Fibroblast of upper back skin (primary cell): Measurements from ENCODE around the gene CLEC4G.
"Not testable (repeated sequence)": the region's sequence is repeated elsewhere in the genome, so short reads cannot be mapped to it uniquely, and the experiment has no call there.

Experiments used
- DNase-seq: peaks from one replicate; pipeline ENCODE4 v3.0.0-alpha.2; 2013

The CLEC4G gene

DNA sequence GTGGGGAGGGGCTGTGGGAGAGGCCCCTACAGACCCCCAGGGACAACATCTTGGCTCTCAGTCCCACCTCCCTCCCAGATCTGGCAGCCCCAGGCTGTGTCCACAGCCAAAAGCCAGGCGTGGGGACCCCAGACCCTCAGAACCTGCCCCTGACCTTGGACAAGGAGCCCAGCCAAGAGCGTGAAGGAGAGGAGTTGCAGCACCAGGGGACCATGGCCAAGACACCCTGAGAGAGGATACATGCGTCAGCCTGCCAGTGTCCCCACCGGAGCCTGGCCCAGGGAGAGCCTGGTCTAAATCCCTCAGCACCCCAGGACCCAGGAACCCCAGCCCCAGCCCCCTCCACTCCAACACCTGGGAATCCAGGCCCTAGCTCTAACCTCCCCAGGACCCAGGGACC lies 14.4 kb upstream of the CLEC4G start:
- not testable (repeated sequence) for DNase-seq

DNA sequence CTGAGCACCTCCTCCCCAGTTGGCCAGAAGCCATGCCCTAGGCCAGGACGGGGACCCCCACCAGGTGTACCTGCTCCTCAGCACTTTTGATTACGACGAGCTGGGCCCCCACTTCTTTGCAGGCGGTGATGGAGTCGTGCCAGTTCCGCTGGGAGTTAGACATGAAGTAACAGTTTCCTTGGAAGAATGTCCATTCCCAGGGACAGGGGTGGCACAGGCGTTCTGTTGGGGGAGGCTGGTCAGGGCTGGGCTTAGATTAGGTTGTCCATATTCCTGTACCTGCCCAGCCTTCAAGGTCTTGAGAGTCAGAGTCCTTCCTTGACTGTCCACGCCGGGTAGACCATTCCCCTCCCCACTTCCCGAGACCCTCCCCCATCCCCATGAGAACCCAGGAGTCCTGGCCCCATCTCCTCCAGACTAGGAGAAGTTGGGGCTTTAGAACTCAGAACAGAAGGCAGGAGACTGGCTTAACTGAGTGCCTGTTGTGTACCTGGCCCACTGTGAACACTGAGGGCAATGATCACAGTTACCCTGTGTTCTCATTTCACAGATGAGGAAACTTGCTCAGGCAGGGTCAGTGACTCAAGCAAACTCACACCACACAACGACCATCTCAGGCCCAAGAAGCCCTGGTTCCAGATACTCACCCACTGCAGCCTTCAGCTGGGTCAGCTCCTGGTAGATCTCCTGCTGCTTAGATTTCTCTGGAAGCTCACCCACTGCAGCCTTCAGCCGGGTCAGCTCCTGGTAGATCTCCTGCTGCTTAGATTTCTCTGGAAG lies 13.2 kb upstream of the CLEC4G start:
- no peak for DNase-seq

DNA sequence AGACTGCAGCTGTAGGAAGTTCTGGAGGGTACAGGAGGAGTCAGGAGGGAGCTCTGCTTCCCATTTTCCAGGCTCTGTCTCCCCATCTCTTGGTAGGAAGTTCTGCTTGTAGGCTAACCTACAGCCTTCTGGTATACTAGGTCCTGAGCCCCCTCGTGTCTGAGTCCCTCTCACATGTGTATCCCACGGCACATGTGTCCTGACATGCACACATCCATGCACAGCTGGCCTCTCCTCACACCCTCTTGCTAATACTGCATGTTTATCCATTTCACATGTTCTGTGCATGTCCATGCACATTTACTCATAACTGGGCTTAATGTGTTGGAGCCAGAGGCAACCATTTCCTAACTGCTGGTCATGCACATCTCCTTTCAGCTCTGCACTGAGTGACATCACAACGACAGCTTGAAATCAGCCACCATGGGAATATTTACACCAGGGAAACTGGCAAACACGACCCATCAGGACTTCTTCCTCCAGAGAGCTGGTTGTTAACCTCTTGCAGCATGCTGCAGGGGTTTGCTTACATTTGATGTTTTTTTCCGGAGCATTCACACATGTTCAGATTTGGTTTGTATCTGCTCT lies 12.4 kb upstream of the CLEC4G start:
- DNase-seq = no peak

DNA sequence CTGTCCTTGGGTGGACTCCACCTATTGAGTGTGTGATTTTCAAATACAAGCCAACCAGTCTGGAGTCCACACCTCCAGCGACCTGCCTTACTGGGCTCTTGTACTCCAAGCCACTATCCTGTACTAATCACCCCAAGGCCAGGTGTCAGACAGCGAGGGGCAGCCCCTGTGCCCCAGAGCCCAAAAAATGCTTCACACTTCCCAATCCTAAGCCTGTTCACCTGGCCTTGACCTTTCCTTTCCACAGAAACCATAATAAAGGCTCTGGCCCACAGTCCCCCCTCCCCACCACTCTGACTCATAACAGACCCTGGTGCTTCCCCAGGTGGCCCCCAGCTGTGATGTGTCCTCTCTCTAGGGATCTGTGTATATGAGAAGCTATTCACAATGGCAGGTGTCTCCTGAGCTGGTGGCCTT lies 11.5 kb upstream of the CLEC4G start:
- no peak for DNase-seq

DNA sequence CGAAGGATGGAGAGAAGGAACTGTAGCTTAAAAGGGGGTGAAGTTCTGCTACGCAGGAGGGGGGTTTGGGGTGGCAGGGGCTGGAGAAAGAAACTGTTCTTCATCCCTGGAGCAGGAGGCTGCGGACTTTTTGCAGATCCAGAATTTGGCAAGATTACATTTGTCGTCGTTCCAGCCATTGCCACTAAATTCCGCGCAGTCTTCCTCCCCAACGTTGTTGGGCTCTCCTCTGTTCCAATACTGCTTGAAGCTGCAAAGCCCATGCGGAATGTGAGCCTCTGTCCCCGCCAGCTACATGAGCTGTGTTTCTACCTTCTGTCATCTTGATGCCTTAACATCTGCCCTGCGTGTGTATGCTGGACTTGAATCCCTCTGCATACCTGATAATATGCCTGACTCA lies 11.1 kb upstream of the CLEC4G start:
- no peak for DNase-seq

DNA sequence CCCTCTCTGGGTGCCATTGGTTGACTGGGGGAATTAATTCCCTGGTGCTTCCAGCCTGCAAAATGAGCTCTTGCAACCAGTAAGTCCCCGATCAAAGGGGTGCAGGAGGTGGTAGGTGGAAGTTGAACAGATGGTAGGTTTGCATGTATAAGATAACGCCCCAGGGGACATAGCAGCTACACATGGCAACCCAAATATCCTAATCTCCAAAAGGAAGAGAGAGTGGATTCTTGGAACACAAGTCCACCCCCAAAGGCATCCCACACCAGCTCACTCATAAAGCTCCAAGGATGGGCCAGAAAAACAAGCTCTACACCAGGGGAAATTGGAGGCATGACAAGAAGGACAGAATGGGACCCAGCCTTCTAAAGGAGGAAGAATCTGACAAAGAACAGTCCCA lies 10.7 kb upstream of the CLEC4G start:
- no peak for DNase-seq

DNA sequence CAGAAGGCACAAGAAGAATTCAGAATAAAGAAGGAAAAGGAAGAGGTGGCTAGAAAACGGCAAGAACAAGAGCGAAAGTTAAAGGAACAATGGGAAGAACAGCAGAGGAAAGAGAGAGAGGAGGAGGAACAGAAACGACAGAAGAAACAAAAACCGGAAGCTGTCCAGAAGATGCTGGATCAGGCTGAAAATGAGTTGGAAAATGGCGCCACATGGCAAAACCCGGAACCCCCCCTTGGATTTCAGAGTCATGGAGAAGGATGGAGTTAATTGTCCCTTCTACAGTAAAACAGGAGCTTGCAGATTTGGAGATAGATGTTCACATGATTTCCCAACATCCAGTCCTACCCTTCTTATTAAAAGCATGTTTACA lies 8.8 kb upstream of the CLEC4G start:
- no peak for DNase-seq

DNA sequence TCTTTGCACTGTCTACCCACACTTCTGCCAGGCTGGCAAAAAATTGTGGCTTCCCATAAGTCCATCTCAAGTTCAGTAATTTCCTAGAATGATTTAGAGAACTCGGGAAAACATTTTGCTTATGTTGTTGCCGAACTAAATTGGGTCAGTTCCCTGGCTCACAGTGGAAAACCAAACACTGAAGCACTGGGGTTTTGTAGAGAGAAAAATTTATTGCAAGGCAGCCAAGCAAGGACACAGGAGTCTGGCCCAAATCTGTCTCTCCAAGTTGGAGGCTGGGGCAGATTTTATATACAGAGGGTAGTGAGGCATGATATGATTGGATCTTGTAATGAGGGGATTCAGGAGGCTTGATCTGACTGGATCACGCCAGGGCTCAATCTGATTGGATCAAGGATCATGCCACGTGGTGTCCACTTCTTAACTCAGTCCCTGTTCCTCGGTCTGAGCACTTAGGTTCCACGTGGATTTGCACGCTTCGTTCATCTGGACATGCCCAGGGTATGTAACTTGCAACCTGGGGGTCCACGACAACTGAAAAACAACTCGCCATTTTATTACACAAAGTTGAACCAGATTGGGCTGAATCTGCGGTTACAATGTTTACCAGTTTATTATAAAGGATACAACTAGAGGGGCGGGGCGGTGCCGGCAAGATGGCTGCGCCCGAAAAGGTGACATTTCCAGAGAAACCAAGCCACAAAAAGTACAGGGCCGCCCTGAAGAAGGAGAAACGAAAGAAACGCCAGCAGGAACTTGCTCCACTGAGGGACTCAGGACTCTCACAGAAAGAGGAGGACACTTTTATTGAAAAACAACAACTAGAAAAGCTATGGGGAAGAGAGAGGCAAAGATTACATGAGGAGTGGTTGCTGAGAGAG lies 8.1 kb upstream of the CLEC4G start:
- no peak for DNase-seq

DNA sequence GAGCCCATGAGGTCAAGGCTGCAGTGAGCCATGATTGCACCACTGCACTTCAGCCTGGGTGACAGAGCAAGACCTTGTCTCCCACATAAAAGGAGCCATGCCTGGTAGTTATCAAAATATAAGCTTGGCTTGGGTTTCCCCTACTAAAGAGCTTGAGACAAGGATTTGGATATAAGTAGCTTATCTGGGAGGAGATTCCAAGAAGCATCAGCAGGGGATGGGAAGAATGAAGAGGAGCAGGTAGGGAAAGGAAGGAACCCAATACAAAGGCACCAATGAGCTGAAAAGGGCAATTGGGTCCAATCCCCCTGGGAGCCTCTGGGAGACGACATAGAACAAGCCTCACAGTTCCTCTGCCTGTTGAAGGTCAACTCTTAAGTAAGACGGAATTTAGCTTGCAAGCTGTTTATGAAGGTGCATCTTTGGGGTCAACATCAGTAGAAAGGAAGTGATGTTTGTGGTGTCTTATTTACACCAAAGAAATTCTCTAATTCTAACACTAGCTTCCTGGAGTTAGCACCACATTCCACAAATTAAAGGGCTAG lies 7.4 kb upstream of the CLEC4G start:
- no peak for DNase-seq

DNA sequence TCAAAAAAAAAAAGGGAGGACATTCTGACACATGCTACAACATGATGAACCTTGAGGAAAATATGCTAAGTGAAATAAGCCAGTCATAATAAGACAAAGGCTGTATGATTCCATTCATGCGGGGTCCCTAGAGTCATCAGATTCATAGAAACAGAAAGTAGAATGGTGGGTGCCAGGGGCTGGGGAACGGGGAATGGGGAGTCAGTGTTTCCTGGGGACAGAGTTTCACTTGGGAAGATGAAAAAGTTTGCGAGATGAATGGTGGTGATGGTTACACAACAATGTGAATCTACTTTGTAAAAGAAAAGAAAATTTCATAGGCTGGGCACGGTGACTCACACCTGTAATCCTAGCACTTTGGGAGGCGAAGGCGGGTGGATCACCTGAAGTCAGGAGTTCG lies 6.1 kb upstream of the CLEC4G start:
- DNase-seq = no peak

DNA sequence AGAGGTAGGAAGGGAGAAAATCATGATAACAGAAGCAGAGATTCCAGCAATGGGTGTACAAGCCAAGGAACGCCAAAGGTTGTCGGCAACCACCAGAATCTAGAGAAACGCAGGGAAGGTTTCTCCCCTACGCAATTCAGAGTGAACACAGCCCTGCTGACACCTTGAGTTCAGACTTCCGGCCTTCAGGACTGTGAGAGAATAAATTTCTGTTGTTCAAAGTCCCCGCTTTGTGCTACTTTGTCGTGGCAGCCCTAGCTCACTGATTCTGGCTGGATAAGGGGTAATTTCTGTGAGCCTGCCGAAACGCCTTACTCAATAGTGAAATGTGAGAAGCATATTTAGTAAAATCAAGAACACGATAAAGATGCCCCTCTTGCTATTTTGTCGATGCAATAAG lies 5.3 kb upstream of the CLEC4G start:
- no peak for DNase-seq

DNA sequence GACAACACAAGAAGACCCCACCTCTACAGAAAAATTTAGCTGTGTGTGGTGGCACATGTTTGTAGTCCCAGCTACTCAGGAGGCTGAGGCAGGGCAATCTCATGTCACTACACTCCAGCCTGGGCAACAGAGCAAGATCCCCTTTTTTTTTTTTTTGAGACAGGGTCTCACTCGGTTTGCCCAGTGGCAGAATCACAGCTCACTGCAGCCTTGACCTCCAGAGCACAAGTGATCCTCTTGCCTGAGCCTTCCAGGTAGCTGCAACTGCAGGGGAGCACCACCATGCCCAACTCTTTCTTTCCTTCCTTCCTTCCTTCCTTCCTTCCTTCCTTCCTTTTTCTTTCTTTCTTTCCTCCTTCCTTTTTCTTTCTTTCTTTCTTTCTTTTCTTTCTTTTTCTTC lies 4.2 kb upstream of the CLEC4G start:
- no peak for DNase-seq

DNA sequence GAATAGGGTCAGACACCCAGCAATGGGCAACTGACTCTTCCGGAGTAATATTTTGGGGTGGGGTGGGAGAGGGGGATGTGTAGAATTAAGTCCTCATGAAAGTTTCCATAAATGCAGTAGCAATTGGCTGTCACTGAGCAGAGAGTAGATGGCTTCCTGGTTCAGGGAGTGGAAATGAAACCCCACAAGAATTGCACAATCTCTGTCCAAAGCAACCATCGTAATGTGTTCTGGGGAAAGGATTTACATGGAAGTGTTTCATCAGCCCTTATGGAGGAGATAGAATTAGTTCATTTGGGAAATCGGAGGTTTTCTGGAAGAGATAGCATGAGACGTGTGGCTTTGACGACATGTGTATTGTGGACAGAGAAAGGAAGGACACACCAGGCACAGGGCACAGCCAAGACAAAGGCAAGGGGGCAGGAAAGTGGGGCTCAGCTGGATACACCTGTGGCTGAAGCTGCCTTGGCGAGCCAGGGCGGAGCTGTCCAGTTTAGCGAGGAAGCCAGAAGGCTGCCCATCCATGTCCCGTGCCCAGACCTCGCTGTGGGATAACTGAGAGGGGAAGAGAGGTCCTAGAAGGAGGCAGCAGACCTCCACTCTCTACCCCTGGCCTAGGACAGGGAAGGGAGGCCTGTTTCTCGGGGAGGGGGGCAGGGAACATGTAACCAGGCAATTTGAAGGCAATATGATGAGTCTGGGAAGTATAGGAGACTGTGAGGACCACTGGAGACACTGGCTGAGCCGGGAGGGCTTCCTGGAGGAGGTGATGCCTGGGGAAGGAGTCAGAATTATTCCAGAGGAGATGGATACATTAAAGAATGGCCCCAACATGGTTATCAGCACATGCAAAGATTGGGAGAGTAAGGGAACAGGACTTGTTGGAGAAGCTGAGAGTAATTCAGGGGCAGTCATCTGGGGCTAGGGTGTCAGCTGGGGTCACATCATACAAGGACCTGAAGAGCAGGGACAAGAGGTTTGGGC lies 2.6 kb upstream of the CLEC4G start:
- no peak for DNase-seq

DNA sequence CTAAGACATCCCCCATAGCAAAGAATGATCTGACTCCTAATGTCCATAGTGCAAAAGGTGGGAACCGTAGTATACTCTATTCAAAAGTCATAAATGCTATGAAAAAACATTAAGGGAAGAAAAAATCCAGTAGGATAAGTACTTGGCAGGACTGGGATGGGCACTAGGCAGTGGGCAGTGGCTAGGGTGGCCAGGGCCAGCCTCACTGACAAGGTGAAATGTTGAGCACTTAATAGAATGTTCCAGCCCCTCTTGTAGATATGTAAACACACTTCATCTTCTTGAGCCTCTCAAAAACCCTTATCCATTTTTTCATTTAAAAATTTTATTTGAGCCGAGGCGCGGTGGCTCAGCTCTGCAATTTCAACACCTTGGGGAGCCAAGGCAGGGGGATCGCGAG lies 1.5 kb upstream of the CLEC4G start:
- no peak for DNase-seq

DNA sequence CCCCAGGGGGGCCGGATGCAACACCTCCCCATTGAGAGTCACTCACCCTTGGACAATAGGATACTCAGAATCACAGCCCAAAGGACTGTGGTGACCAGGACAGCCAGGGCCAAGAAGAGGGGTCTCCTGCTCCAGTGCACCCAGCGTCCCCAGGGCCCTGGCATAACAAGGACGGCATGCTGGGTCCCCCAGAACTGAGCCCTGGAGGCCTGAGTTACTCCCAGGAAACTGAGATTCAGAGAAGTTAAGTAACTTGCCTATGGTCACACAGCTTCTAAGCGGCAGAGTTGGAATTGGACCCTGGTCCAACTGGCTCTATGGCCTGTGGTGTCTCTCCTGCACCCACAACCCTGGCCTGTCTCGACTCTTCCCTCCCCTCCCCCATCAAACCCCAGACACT lies 295 bp downstream of the CLEC4G start:
- DNase-seq = no peak

DNA sequence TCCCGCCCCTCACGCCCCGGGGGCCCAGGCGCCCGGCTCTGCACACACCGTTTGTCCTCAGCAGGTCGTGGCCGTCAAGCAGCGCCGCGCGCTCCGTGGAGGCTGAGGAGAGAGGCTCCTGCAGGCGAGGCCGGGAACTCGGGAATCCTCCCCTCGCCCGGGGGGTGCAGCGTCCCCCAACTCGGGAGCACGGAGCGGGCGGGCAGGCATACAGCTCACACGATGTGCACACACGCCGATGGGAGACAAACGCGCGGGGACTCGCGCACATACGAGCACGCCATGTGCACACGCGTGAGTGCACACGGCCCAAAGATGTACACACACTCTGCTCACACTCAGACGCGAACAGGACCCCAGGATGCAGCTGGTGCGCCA lies 703 bp downstream of the CLEC4G start:
- no peak for DNase-seq

DNA sequence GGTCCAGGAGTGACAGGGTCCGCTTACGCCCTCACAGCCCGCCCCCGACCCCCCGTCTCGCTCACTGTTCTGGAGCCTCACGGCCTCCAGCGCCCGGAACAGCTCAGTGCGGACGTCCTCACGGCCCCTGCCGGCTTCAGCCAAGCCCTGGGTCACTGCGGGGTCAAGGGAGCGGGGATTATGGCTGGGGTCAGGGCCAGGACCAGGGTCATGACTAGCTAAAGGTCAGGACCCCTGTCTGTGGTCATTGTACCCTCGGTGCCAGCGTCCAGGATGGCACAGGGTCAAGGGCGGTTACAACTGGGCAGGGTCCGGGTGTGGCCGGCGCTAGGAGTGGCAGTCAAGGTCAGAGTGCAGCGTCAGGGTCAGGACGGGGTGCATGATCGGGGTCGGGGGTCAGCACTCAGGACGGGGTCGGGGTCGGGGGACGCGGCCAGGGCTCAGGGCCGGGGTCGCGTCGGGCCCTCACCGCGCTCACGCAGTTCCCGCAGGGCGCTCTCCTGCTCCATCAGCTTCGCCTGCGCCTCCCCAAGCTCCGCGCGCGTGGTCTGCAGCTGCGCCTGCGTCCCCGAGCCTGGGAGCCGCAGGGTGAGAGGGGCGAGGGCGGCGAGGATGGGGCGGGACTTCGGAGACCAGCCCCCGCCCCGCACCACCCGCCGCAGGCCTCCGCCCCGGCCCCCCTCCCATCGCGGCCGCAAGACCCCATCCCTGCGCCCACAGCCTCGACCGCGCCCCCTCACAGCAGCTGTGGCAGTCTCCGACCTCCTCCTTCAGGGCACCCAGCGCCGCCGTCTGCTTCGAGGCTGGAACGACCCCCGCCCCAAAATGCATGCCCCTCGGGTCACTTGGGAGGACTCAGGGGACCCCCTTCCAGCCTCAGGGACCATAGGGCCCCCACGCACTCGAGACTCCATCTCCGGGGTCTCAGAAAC lies 1.4 kb downstream of the CLEC4G start:
- DNase-seq = no peak

DNA sequence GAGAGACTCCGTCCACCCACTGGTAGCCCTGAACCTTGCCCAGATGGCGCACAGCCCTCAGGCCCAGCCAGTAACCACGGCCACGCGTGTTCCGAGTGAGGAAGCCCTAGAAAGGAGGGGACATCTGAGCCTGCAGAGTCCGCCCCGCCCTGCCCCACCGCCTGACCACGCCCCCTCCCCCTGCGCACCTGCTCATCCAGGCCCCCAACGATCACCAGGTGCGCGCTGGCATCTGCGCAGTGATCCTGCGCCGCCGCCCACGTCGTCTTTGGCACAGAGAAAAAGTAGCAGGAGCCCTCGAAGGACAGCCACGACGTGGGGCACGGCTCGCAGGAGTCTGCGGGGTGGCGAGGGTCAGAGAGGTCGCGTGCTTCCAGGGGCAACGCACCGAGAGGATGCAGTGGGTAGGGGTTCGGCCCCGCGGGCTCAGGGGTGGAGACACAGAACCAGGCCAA lies 2.1 kb downstream of the CLEC4G start:
- DNase-seq = no peak

DNA sequence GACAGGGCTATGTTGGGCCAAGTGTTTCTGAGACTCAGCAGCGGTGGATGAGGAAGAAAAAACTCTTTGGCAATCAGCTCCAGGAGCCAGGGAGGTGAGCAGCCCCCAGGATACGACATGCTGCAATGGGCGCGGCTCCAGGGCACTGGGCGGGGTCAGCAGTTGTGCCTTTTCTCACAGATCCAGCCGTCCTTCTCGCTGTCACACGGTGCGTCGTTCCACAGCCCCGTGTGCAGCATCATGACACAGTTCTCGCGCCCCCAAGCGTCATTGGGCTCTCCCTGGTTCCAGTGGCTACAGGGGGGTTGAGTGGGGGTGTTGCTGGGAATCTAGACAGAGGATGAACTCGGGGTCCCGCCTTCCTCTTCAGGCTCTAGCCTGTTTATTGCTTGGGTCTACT lies 2.7 kb downstream of the CLEC4G start:
- no peak for DNase-seq

DNA sequence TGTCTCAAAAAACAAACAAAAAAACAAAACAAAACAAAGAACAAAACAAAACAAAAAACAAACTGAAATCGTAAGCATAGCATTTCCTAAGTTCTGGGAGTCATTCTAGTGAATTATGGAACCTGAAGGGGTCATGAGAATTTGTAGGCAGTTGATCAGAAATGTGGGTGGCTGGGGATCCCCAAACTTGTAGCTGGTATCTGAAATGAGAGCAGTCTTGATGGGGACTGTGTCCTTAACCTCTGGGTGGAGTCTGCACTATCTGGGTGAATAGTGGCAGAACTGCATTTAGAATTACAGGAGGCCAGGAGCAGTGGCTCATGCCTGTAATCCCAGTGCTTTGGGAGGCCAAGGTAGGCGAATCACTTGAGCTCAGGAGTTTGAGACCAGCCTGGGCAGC lies 6.1 kb downstream of the CLEC4G start:
- no peak for DNase-seq

DNA sequence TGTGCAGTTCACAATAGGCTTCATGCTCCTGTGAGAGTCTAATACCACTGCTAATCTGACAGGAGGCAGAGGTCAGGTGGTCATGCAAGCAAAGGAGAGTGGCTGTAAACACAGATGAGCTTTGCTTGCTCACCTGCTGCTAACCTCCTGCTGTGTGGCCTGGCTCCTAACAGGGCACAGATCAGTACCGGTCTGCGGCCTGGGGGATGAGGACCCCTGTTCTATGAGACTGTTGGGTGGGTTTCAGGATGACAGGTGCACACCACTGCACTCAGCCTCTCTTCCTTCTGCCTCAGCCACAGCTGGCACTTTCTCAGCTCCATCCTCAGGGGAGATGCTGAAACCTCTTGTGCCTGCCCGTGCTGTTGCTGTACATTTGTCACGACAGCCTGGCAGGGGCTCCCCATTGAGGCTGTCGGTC lies 9.7 kb downstream of the CLEC4G start:
- no peak for DNase-seq
